Measurements from ENCODE around the gene PSMC3. TPM values are rescaled to one million over a fixed set of nuclear protein-coding genes. Genes with fewer than 3 reads are reported as not detected.

The PSMC3 gene
- total RNA-seq, 1 experiment from 2014 or later, result 222 TPM

GRCh38 chr11:47449541-47449940 is 23.3 kb upstream of the PSMC3 start:
- H3K4me1 ChIP-seq (replicated peaks; ENCODE audit: insufficient read depth), result no peaks in the 10 kb centered on the region
- H3K9me2 ChIP-seq (ENCODE audit: insufficient read depth), result no peaks in the 10 kb centered on the region
- ChIA-PET CTCF (no interaction called here), POLR2A (ENCODE audit: unreplicated experiment) (no interaction called here)
- no peaks in the 10 kb centered on the region for H4K20me1 ChIP-seq (ENCODE audit: insufficient read depth)
- H3K79me2 ChIP-seq (ENCODE audit: low read depth), result no peaks in the 10 kb centered on the region
- no peak overlapping the region for H3K4me3 ChIP-seq
- no peak overlapping the region for H3K27ac ChIP-seq
- no peaks in the 10 kb centered on the region for H3K9me3 ChIP-seq (ENCODE audit: insufficient read depth, low read depth)
- intact Hi-C loops (cut with micrococcal nuclease; ENCODE audit: unreplicated experiment), result no loop called here
- H3K27me3 ChIP-seq (ENCODE audit: insufficient read depth, low read depth), result no peaks in the 10 kb centered on the region
- DNase-seq, result no peak
- H3F3A ChIP-seq (ENCODE audit: insufficient read depth, low read depth), result peaks cover 4% of the 10 kb centered on the region; the same call in 1 of the 2 replicates
- no peak for TF ChIP-seq EZH2 (IDR thresholded peaks at IDR 0.05; ENCODE audit: low read depth)
- no peak for TF ChIP-seq CTCF (conservative IDR thresholded peaks at IDR 0.05)
- no peak overlapping the region for H2AFZ ChIP-seq
- no peak overlapping the region for H3K4me2 ChIP-seq
- BruUV-seq (replicated peaks), result no TSS peak
- no peaks in the 10 kb centered on the region for H3K36me3 ChIP-seq (ENCODE audit: low read depth)

GRCh38 chr11:47448566-47449427 is 22.6 kb upstream of the PSMC3 start, which contains the start of gene RAPSN:
Gene RAPSN (minus strand): TSS chr11:47449136. CDS start chr11:47448964, 172 bp downstream.
- Histone ChIP-seq H3K4me2 (no peak within 1 kb of the TSS), H3K36me3 (ENCODE audit: low read depth) (no peaks in the 10 kb centered on the region), H3K79me2 (ENCODE audit: low read depth) (no peaks in the 10 kb centered on the region), H3K4me1 (replicated peaks; ENCODE audit: insufficient read depth) (no peaks in the 10 kb centered on the region), H3K27ac (no peak within 1 kb of the TSS), H3F3A (ENCODE audit: insufficient read depth, low read depth) (peaks cover 4% of the 10 kb centered on the region; the same call in 1 of the 2 replicates), H2AFZ (no peak within 1 kb of the TSS), H3K9me3 (ENCODE audit: insufficient read depth, low read depth) (no peaks in the 10 kb centered on the region), H4K20me1 (ENCODE audit: insufficient read depth) (no peaks in the 10 kb centered on the region), H3K27me3 (ENCODE audit: insufficient read depth, low read depth) (no peaks in the 10 kb centered on the region), H3K4me3 (no peak within 1 kb of the TSS), H3K9me2 (ENCODE audit: insufficient read depth) (no peaks in the 10 kb centered on the region)
- intact Hi-C loops (cut with micrococcal nuclease; ENCODE audit: unreplicated experiment), result no loop called here
- CTCF ChIA-PET, result no interaction called here
- POLR2A ChIA-PET (ENCODE audit: unreplicated experiment), result interaction anchor here (0.6 kb wide), 1 partner anchor 105 kb away, joined by 4 read pairs; no protein-coding TSS in a partner anchor
- TF ChIP-seq CTCF (conservative IDR thresholded peaks at IDR 0.05) (no peak), EZH2 (IDR thresholded peaks at IDR 0.05; ENCODE audit: low read depth) (no peak)
- BruUV-seq (replicated peaks), result no TSS peak
- DNase-seq, result no peak

GRCh38 chr11:47447906-47448305 is 21.7 kb upstream of the PSMC3 start:
- Histone ChIP-seq H3K4me1 (replicated peaks; ENCODE audit: insufficient read depth) (no peaks in the 10 kb centered on the region), H3K9me2 (ENCODE audit: insufficient read depth) (no peaks in the 10 kb centered on the region), H3K4me2 (no peak overlapping the region), H3F3A (ENCODE audit: insufficient read depth, low read depth) (peaks cover 4% of the 10 kb centered on the region; the same call in 1 of the 2 replicates), H3K9me3 (ENCODE audit: insufficient read depth, low read depth) (no peaks in the 10 kb centered on the region), H3K36me3 (ENCODE audit: low read depth) (no peaks in the 10 kb centered on the region), H2AFZ (no peak overlapping the region), H3K27ac (no peak overlapping the region), H3K4me3 (no peak overlapping the region), H4K20me1 (ENCODE audit: insufficient read depth) (no peaks in the 10 kb centered on the region), H3K79me2 (ENCODE audit: low read depth) (no peaks in the 10 kb centered on the region), H3K27me3 (ENCODE audit: insufficient read depth, low read depth) (no peaks in the 10 kb centered on the region)
- TF ChIP-seq CTCF (conservative IDR thresholded peaks at IDR 0.05) (no peak), EZH2 (IDR thresholded peaks at IDR 0.05; ENCODE audit: low read depth) (no peak)
- no TSS peak for BruUV-seq (replicated peaks)
- intact Hi-C loops (cut with micrococcal nuclease; ENCODE audit: unreplicated experiment), result no loop called here
- no peak for DNase-seq
- ChIA-PET CTCF (no interaction called here), POLR2A (ENCODE audit: unreplicated experiment) (interaction anchor here (0.6 kb wide), 1 partner anchor 105 kb away, joined by 4 read pairs; no protein-coding TSS in a partner anchor)
